HL-60 (cell line): Measurements from ENCODE around the gene PHPT1.
"Not testable (repeated sequence)": the region's sequence is repeated elsewhere in the genome, so short reads cannot be mapped to it uniquely, and the experiment has no call there.

Experiments
- GABPA ChIP-seq: IDR thresholded peaks from 2 replicates; pipeline ENCODE4 v1.6.1; 2012; ENCODE audit warnings: low read depth
- POLR2AphosphoS5 ChIP-seq: IDR thresholded peaks from 2 replicates; pipeline ENCODE4 v1.6.1; 2012; ENCODE audit warnings: low read depth
- TF ChIP-seq, protein P1 (sequence below): IDR thresholded peaks from one replicate; pipeline ENCODE4 v1.5.1; 2011; ENCODE audit warnings: low read length, control low read depth, inconsistent platforms; ENCODE audit not compliant: insufficient read depth
- TF ChIP-seq, protein P2 (sequence below): IDR thresholded peaks from 2 replicates; pipeline ENCODE4 v1.6.1; 2012; ENCODE audit warnings: low read depth; ENCODE audit not compliant: insufficient replicate concordance

DNA sequence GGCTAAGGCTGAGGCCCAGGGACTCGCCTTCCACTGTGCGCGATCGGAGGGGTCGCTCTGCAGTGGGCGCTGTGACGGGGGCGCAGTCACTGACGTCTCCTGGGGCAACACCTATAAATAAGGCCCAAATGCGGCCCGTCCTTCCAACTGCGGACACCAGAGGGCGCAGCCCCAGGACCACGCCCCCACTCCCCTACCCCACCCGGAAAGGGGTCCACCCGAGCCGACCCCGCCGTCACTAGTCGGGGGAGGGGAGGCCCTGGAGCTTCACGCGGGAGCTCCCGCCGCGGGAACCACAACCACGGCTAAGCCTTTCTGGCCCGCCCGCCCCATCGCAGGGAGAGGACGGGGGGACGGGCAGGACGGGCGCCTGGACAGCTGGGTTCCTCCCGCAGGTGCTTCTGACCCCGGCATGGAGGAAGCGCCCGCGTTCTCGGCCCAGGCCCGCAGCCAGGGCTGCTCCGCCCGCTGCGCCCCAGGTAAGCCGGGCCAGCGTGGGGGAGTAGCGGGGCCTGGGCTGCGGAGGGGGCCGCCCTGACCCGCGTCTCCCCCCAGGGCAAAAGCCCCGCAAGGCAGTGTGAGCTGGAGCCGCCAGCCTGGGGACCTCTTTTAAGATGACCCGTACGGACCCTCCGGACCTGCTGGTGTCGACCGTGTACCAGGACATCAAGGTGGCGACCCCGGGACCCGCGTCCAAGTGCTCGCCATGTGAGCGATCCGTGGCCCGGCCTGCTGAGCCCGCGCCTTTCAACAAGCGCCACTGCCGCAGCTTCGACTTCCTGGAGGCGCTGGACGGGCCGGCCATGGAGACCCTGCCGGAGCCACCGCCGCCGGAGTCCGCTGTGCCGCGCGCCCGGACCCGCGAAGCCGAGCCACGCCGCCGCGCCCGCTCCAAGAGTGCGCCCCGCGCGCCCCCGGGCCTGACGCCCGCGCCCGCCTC is 5.1 kb upstream of the PHPT1 start:
- TF ChIP-seq, protein P1, sequence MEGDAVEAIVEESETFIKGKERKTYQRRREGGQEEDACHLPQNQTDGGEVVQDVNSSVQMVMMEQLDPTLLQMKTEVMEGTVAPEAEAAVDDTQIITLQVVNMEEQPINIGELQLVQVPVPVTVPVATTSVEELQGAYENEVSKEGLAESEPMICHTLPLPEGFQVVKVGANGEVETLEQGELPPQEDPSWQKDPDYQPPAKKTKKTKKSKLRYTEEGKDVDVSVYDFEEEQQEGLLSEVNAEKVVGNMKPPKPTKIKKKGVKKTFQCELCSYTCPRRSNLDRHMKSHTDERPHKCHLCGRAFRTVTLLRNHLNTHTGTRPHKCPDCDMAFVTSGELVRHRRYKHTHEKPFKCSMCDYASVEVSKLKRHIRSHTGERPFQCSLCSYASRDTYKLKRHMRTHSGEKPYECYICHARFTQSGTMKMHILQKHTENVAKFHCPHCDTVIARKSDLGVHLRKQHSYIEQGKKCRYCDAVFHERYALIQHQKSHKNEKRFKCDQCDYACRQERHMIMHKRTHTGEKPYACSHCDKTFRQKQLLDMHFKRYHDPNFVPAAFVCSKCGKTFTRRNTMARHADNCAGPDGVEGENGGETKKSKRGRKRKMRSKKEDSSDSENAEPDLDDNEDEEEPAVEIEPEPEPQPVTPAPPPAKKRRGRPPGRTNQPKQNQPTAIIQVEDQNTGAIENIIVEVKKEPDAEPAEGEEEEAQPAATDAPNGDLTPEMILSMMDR, result not testable (repeated sequence)
- not testable (repeated sequence) for TF ChIP-seq POLR2AphosphoS5, GABPA
- TF ChIP-seq, protein P2, sequence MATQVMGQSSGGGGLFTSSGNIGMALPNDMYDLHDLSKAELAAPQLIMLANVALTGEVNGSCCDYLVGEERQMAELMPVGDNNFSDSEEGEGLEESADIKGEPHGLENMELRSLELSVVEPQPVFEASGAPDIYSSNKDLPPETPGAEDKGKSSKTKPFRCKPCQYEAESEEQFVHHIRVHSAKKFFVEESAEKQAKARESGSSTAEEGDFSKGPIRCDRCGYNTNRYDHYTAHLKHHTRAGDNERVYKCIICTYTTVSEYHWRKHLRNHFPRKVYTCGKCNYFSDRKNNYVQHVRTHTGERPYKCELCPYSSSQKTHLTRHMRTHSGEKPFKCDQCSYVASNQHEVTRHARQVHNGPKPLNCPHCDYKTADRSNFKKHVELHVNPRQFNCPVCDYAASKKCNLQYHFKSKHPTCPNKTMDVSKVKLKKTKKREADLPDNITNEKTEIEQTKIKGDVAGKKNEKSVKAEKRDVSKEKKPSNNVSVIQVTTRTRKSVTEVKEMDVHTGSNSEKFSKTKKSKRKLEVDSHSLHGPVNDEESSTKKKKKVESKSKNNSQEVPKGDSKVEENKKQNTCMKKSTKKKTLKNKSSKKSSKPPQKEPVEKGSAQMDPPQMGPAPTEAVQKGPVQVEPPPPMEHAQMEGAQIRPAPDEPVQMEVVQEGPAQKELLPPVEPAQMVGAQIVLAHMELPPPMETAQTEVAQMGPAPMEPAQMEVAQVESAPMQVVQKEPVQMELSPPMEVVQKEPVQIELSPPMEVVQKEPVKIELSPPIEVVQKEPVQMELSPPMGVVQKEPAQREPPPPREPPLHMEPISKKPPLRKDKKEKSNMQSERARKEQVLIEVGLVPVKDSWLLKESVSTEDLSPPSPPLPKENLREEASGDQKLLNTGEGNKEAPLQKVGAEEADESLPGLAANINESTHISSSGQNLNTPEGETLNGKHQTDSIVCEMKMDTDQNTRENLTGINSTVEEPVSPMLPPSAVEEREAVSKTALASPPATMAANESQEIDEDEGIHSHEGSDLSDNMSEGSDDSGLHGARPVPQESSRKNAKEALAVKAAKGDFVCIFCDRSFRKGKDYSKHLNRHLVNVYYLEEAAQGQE, result not testable (repeated sequence)
